Activated CD4-positive, alpha-beta T cell treated with anti-CD3 and anti-CD28 coated beads, Interleukin-2, Interleukin-6, amounts not matched to agents 100 ng/mL and 50 ng/mL, durations not matched to agents 16 hours and 8 hours (primary cell): ENCODE results near the gene COL4A2.

ENCODE experiments used
- DNase-seq: peaks from one replicate; pipeline ENCODE4 v3.0.0-alpha.2; 2020

COL4A2 gene

DNA sequence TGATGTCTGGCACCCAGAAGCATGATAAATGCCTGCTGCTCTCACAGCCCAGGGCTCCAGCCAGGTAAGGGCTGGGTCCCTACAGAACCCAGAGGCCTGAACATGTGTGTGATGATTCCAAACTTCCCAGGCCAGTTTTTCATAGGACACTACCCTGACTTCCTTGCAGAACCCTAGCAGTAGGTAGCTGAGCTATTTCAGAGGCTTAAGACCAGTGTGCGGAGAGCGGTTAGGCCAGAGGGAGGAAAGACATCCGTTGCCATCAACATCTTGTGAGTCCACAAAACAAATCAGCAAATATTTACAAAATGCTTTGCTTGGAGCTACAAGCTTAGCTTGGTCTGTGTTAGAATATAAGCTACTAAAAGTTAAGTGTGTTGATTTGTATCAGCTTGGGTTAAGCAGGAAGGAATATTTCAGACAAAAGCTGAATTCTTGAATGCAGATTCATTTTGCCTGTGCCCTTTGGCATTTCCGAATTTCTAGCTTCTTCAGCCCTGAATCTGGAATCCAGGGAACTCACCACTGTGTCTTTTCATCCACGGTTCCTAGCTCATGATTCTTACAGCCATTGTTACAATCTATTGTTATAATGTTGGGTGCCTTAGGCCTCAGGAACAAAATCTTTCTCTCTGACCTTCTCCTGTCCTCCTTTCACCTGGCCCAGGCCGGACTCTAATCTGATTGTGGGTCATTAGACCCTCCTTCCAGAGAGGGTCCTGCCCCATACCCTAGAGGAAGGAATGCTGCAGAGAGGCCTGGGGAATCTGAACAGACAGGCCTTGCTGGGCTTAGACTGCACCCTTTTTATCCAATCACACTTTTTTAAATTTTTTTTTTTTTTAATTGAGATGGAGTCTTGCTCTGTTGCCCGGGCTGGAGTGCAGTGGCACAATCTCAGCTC lies 242.1 kb downstream of the COL4A2 start:
- no peak for DNase-seq

DNA sequence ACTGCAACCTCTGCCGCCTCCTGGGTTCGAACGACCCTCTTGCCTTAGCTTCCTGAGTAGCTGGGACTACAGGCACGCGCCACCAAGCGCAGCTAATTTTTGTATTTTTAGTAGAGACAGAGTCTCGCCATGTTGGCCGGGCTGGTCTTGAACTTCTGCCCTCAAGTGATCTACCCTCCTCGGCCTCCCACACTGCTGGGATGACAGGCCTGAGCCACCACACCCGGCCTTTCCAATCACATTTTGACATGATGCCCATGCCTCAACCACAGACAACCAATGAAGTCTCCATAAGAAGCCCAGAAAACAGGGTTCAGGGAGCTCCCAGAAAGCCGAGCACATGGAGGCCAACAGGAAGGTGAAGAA lies 242.7 kb downstream of the COL4A2 start:
- DNase-seq = no peak

DNA sequence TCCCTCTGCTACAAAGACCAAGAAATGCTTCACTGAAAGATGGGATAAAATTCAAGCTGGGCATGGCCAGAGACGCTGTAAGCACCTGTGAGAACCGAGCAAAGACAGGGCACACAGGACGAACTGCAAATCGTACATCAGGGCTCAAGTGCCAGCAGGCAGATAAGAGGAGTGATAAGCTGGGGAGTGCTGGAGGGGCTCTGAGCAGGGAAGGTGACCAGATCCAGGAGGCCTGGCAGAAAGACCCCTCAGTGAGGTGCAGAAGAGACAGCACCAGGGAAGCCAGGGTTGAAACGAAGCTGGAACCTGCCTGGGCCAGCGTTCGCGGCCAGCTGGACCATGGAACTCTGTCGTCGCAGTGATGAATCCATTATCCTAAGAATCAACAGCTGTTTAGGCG lies 244.2 kb downstream of the COL4A2 start:
- DNase-seq = no peak

GRCh38 chr13:110552767-110553166 lies 245.7 kb downstream of the COL4A2 start:
- no peak for DNase-seq

DNA sequence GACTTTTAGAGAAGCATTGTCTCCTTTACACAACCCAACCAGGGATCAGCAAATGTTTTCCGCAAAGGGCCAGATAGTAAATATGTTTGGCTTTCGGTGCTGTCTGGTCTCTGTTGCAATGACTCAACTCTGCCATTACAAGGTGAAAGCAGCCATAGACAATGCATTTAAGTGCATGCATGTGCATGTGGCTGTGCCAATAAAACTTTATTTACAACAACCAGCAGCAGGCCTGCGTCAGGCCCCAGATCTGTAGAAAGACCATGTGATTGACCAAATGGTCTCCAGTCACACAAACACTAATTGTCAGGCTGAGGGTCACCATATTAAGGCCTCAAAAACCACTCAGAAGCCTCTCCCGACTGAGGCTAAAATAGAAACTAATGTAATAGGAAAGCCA lies 246.3 kb downstream of the COL4A2 start:
- no peak for DNase-seq

DNA sequence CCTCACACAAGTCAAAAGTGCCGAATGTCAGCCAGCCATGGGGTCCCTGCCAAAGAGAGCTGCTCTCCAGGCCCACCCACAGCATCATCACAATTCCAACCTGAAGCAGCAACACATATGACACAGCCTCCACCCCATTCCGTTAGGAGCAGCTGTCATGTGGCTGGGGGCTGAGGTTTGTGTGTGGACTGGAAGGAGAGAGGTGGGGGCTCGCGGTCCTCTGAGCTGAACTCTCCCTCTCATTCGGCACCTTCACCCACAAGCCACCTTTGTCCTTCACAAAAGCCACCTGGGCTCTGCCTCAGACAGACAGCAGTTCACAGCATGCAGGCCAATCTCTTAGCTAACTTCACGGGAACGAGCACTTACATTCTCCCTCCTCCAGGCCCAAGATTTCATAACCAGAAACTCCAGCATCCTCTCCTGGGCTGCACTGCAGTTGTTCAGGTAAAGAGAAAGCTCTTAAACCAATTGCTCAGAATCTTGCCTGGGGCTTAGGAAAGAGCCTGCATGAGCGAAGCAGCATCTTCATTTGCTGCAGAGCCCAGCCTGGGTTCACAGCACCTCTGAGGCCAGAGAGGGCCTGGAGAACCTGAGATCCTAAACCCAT lies 247.2 kb downstream of the COL4A2 start:
- no peak for DNase-seq

- no peak for DNase-seq
These were observed 247.9 kb downstream of the COL4A2 start for GRCh38 chr13:110554946-110555345.

DNA sequence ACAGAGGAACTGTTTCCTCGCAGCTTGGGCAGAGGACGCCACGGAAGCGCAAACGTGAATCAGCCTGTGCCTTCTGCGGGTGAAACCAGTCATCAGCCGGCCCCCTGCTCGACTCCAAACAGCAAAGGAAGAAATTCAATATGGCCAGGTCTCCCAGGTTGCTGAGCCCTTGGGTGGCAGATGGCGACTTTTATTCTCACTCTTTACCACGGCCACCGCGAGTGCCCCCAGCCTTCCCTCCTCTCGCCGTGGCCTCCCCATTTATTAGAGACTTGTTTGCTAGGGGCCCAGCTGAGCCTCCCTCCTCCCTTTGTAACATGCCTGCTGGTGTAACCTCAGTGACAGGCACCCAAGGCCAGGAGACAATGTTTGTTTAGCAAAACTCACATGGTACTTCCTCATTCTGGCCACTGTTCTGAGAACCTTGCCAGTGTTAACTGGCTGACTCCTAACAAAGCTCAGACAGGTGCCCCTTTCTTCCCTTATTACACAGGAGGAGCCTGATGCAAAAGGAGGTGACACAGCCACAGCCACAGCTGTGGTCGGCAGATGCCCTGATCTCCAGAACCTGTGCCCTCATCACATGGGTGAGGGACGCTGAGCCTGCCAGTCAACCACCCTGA lies 248.6 kb downstream of the COL4A2 start:
- no peak for DNase-seq

DNA sequence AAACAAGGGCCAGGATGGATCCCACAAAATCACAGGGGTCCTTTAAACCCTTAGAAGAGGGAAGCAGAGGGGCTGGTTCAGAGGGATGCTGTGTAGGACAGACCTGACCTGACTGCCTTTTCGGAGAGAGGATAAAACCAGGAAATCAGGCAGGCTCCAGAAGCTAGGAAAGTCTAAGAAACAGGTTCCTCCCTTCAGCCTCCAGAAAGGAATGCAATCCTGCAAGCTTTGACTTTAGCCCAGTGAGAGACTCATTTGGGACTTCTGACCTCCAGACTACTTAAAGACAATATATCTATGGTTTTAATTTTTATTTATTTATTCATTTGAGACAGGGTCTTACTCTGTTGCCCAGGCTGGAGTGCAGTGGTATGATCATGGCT lies 249.1 kb downstream of the COL4A2 start:
- no peak for DNase-seq

GRCh38 chr13:110557082-110557481 lies 250.0 kb downstream of the COL4A2 start:
- DNase-seq = no peak

- DNase-seq = no peak
These were observed 250.7 kb downstream of the COL4A2 start for GRCh38 chr13:110557610-110558305.

- DNase-seq = no peak
These were observed 252.4 kb downstream of the COL4A2 start for GRCh38 chr13:110559429-110559943.

GRCh38 chr13:110559986-110560385 lies 252.9 kb downstream of the COL4A2 start:
- no peak for DNase-seq

GRCh38 chr13:110560601-110561343 lies 253.7 kb downstream of the COL4A2 start:
- DNase-seq = peak; percentile 9

DNA sequence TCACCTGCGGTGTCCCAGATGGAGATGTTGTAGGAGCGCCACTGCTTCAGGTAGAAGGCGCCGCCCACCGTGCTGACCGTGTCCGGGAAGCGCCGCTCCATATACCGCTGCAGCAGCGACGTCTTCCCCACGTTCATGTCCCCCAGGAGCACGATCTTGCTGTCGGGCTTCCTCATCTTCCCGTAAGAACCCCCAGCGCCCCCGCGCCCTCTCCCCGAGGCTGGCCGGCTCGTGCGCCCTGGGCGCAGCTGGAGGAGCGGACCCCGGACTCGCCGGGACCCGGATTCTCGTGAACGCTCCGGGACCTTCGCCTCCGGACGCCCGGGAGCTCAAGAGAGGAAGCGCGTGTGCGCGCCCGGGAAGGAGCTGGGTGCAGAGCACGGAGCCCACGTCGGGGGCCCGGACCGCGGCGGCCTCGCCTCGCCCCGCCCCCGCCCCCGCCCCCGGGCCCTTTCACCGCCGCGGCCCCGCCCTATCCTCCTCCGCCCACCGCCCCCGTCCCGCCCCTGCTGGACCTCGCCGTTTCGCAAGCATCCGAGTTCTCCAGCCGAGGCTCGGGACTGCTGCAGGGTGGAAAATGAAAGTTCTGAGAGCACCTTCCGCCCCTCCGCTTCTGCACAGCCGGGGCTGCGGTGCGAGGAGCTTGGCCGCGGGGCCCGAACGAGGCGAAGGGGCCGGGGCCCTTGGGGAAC lies 254.4 kb downstream of the COL4A2 start, which contains the start of gene RAB20:
Gene RAB20, minus strand, starts transcription at position 379 of the 692 bp plus-strand sequence. Its CDS starts 203 bp downstream, at position 176.
- DNase-seq = peak; percentile 77

- DNase-seq = peak; percentile 11
These were observed 255.0 kb downstream of the COL4A2 start for GRCh38 chr13:110562036-110562597.
